ENCODE results near the gene IER5. TPM values are rescaled to one million over a fixed set of nuclear protein-coding genes. Genes with fewer than 3 reads are reported as not detected.
"Not testable (repeated sequence)": the region's sequence is repeated elsewhere in the genome, so short reads cannot be mapped to it uniquely, and the experiment has no call there.

Gene IER5
- total and polyA plus RNA-seq, 2 donors (not counting 1 experiment from before 2014, with no cell fraction given) = 19.1 to 42.8 TPM

GRCh38 chr1:181057079-181057478 is 31.4 kb upstream of the IER5 start:
- no peak overlapping the region for H3K4me3 ChIP-seq (replicated peaks in 1 of 4; ENCODE audit: control extremely low read depth in 1 of 4, insufficient read depth in 1 of 4, low read depth in 3 of 4, low read length in 4 of 4)
- no peaks in the 10 kb centered on the region for H3K79me2 ChIP-seq (ENCODE audit: control insufficient read depth, insufficient read depth, low read length)
- no peak overlapping the region for H2AFZ ChIP-seq (ENCODE audit: low read length)
- no peaks in the 10 kb centered on the region for H3K4me1 ChIP-seq (ENCODE audit: control insufficient read depth, extremely low read depth, insufficient read depth, low read length)
- H3K36me3 ChIP-seq (ENCODE audit: control insufficient read depth, insufficient read depth, low read length) = no peaks in the 10 kb centered on the region
- H3K4me2 ChIP-seq (ENCODE audit: extremely low read depth, insufficient read depth, low read length) = no peak overlapping the region
- no peak for TF ChIP-seq CTCF (conservative IDR thresholded peaks at IDR 0.05 in 1 of 2, IDR thresholded peaks at IDR 0.05 in 1 of 2; ENCODE audit: low read depth in 1 of 2, low read length in 2 of 2)
- TF ChIP-seq EZH2 (IDR thresholded peaks at IDR 0.05; ENCODE audit: low read length, missing control alignments) = no peak
- no peaks in the 10 kb centered on the region for H4K20me1 ChIP-seq (ENCODE audit: control insufficient read depth, extremely low read depth, insufficient read depth, low read length)
- no peak overlapping the region for H3K27ac ChIP-seq (ENCODE audit: insufficient read depth, low read length)
- DNase-seq (ENCODE audit: low read depth in 2 of 2) = no peak
- H3K9me3 ChIP-seq (ENCODE audit: control insufficient read depth, insufficient read depth, low read depth, low read length) = no peaks in the 10 kb centered on the region
- H3K27me3 ChIP-seq (ENCODE audit: control insufficient read depth, insufficient read depth, low read length) = no peaks in the 10 kb centered on the region
- H3K9ac ChIP-seq (ENCODE audit: insufficient read depth, low read length) = no peak overlapping the region

- no peaks in the 10 kb centered on the region for H3K36me3 ChIP-seq (ENCODE audit: control insufficient read depth, insufficient read depth, low read length)
- TF ChIP-seq CTCF (conservative IDR thresholded peaks at IDR 0.05 in 1 of 2, IDR thresholded peaks at IDR 0.05 in 1 of 2; ENCODE audit: low read depth in 1 of 2, low read length in 2 of 2) = no peak
- TF ChIP-seq EZH2 (IDR thresholded peaks at IDR 0.05; ENCODE audit: low read length, missing control alignments) = no peak
These were observed 29.1 kb upstream of the IER5 start for GRCh38 chr1:181059435-181059834.

GRCh38 chr1:181060066-181060465 is 28.4 kb upstream of the IER5 start:
- no peak overlapping the region for H3K4me3 ChIP-seq (replicated peaks in 1 of 4; ENCODE audit: control extremely low read depth in 1 of 4, insufficient read depth in 1 of 4, low read depth in 3 of 4, low read length in 4 of 4)
- H4K20me1 ChIP-seq (ENCODE audit: control insufficient read depth, extremely low read depth, insufficient read depth, low read length) = no peaks in the 10 kb centered on the region
- no peaks in the 10 kb centered on the region for H3K79me2 ChIP-seq (ENCODE audit: control insufficient read depth, insufficient read depth, low read length)
- TF ChIP-seq EZH2 (IDR thresholded peaks at IDR 0.05; ENCODE audit: low read length, missing control alignments) = no peak
- TF ChIP-seq CTCF (conservative IDR thresholded peaks at IDR 0.05 in 1 of 2, IDR thresholded peaks at IDR 0.05 in 1 of 2; ENCODE audit: low read depth in 1 of 2, low read length in 2 of 2) = no peak
- H3K9ac ChIP-seq (ENCODE audit: insufficient read depth, low read length) = no peak overlapping the region
- no peak for DNase-seq (ENCODE audit: low read depth in 2 of 2)
- no peak overlapping the region for H3K4me2 ChIP-seq (ENCODE audit: extremely low read depth, insufficient read depth, low read length)
- no peak overlapping the region for H2AFZ ChIP-seq (ENCODE audit: low read length)
- H3K36me3 ChIP-seq (ENCODE audit: control insufficient read depth, insufficient read depth, low read length) = no peaks in the 10 kb centered on the region
- H3K4me1 ChIP-seq (ENCODE audit: control insufficient read depth, extremely low read depth, insufficient read depth, low read length) = peaks cover 2% of the 10 kb centered on the region
- no peaks in the 10 kb centered on the region for H3K27me3 ChIP-seq (ENCODE audit: control insufficient read depth, insufficient read depth, low read length)
- H3K9me3 ChIP-seq (ENCODE audit: control insufficient read depth, insufficient read depth, low read depth, low read length) = no peaks in the 10 kb centered on the region
- H3K27ac ChIP-seq (ENCODE audit: insufficient read depth, low read length) = no peak overlapping the region

More at GRCh38 chr1:181059435-181059834, 29.1 kb upstream of the IER5 start:
- Histone ChIP-seq H3K27me3 (ENCODE audit: control insufficient read depth, insufficient read depth, low read length) (no peaks in the 10 kb centered on the region), H4K20me1 (ENCODE audit: control insufficient read depth, extremely low read depth, insufficient read depth, low read length) (no peaks in the 10 kb centered on the region), H2AFZ (ENCODE audit: low read length) (no peak overlapping the region), H3K9ac (ENCODE audit: insufficient read depth, low read length) (no peak overlapping the region), H3K4me1 (ENCODE audit: control insufficient read depth, extremely low read depth, insufficient read depth, low read length) (peaks cover 2% of the 10 kb centered on the region), H3K27ac (ENCODE audit: insufficient read depth, low read length) (no peak overlapping the region), H3K79me2 (ENCODE audit: control insufficient read depth, insufficient read depth, low read length) (no peaks in the 10 kb centered on the region), H3K9me3 (ENCODE audit: control insufficient read depth, insufficient read depth, low read depth, low read length) (no peaks in the 10 kb centered on the region), H3K4me3 (replicated peaks in 1 of 4; ENCODE audit: control extremely low read depth in 1 of 4, insufficient read depth in 1 of 4, low read depth in 3 of 4, low read length in 4 of 4) (no peak overlapping the region), H3K4me2 (ENCODE audit: extremely low read depth, insufficient read depth, low read length) (no peak overlapping the region)
- DNase-seq (ENCODE audit: low read depth in 2 of 2) = no peak

- H3K27me3 ChIP-seq (ENCODE audit: control insufficient read depth, insufficient read depth, low read length); H3K4me1 ChIP-seq (ENCODE audit: control insufficient read depth, extremely low read depth, insufficient read depth, low read length); DNase-seq (ENCODE audit: low read depth in 2 of 2); H3K36me3 ChIP-seq (ENCODE audit: control insufficient read depth, insufficient read depth, low read length); H3K9me3 ChIP-seq (ENCODE audit: control insufficient read depth, insufficient read depth, low read depth, low read length); H3K4me2 ChIP-seq (ENCODE audit: extremely low read depth, insufficient read depth, low read length); H4K20me1 ChIP-seq (ENCODE audit: control insufficient read depth, extremely low read depth, insufficient read depth, low read length); H3K9ac ChIP-seq (ENCODE audit: insufficient read depth, low read length); H3K79me2 ChIP-seq (ENCODE audit: control insufficient read depth, insufficient read depth, low read length); H3K4me3 ChIP-seq (replicated peaks in 1 of 4; ENCODE audit: control extremely low read depth in 1 of 4, insufficient read depth in 1 of 4, low read depth in 3 of 4, low read length in 4 of 4); H2AFZ ChIP-seq (ENCODE audit: low read length); H3K27ac ChIP-seq (ENCODE audit: insufficient read depth, low read length): not testable (repeated sequence)
These were observed 27.6 kb upstream of the IER5 start for GRCh38 chr1:181060947-181061346.
